Uterus (tissue), 4 donors: ENCODE measurements around the gene SLC17A9. TPM values are rescaled to one million over a fixed set of nuclear protein-coding genes. Genes with fewer than 3 reads are reported as not detected.

Experiments used
- DNase-seq, 2 donors: peaks; one replicate each; pipeline ENCODE4 v3.0.0-alpha.2; 2019 to 2020
- H3K27ac ChIP-seq, 2 donors: fragments of 200-600 bp; sonication (generic); 1 replicate in 1 of 2; 2 replicates in 1 of 2; pipeline ENCODE4 v1.5.1; 2016 to 2018
- H3K27me3 ChIP-seq, 2 donors: fragments of 200-600 bp; sonication (generic); one replicate each; pipeline ENCODE4 v1.5.1; 2018 to 2019; ENCODE audit warnings: control low read depth in 1 of 2
- H3K36me3 ChIP-seq, 2 donors: fragments of 200-600 bp; sonication (generic); one replicate each; pipeline ENCODE4 v1.5.1; 2019; ENCODE audit warnings: control low read depth in 1 of 2
- H3K4me1 ChIP-seq, 2 donors: fragments of 200-600 bp; sonication (generic); one replicate each; pipeline ENCODE4 v1.5.1; 2018 to 2019; ENCODE audit warnings: control low read depth in 1 of 2
- H3K4me3 ChIP-seq, 2 donors: fragments of 200-600 bp; sonication (generic); 1 replicate in 1 of 2; 2 replicates in 1 of 2; pipeline ENCODE4 v1.5.1; 2018 to 2019; ENCODE audit warnings: mild to moderate bottlenecking in 1 of 2
- H3K9me3 ChIP-seq, 2 donors: fragments of 200-600 bp; sonication (generic); one replicate each; pipeline ENCODE4 v1.5.1; 2019; ENCODE audit warnings: control low read depth in 1 of 2
- POLR2A ChIP-seq, 2 donors: fragments of 450-650 bp; IDR thresholded peaks; one replicate each; pipeline ENCODE4 v1.6.1; 2016; ENCODE audit warnings: antibody characterized with exemption in 2 of 2, mild to moderate bottlenecking in 1 of 2, moderate library complexity in 1 of 2
- intact Hi-C: fragments of 100-400 bp; cut with DNase I; formaldehyde crosslinking; loops from one replicate; pipeline ENCODE4 v1.15.1; 2023; ENCODE audit warnings: low total_unique reads
- total RNA-seq, 4 donors: library from RNA; depleted of rRNA in 3 of 4; stranded (reverse); fragments of >200 nt in 3 of 4; gene quantifications; one replicate each; pipeline versions ENCODE4 v1.1.0 to v1.2.4, GENCODE V29; 2014 to 2023
- TF ChIP-seq, protein P1 (sequence below), 4 experiments: fragments of 200-600 bp in 2 of 4; fragments of 450-650 bp in 2 of 4; sonication (generic) in 2 of 4; IDR thresholded peaks; one replicate each; pipeline ENCODE4 v1.5.1; 2016 to 2019; ENCODE audit warnings: antibody characterized with exemption in 4 of 4, mild to moderate bottlenecking in 2 of 4, moderate library complexity in 1 of 4
- donor health status: DM: yes; HTN: yes; CAD: no.

Gene SLC17A9
- total RNA-seq, 4 donors from 2014 or later = 0.26 to 5.4 (median 1.6) TPM; not detected in 1

- TF ChIP-seq, protein P1, sequence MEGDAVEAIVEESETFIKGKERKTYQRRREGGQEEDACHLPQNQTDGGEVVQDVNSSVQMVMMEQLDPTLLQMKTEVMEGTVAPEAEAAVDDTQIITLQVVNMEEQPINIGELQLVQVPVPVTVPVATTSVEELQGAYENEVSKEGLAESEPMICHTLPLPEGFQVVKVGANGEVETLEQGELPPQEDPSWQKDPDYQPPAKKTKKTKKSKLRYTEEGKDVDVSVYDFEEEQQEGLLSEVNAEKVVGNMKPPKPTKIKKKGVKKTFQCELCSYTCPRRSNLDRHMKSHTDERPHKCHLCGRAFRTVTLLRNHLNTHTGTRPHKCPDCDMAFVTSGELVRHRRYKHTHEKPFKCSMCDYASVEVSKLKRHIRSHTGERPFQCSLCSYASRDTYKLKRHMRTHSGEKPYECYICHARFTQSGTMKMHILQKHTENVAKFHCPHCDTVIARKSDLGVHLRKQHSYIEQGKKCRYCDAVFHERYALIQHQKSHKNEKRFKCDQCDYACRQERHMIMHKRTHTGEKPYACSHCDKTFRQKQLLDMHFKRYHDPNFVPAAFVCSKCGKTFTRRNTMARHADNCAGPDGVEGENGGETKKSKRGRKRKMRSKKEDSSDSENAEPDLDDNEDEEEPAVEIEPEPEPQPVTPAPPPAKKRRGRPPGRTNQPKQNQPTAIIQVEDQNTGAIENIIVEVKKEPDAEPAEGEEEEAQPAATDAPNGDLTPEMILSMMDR (IDR thresholded peaks at IDR 0.05) = no peak
- no peak for TF ChIP-seq POLR2A (IDR thresholded peaks at IDR 0.05)
- Histone ChIP-seq H3K36me3 (no peaks in the 10 kb centered on the region), H3K27ac (no peak overlapping the region), H3K4me1 (no peaks in the 10 kb centered on the region), H3K27me3 (no peaks in the 10 kb centered on the region), H3K9me3 (no peaks in the 10 kb centered on the region), H3K4me3 (no peak overlapping the region)
- intact Hi-C loops = no loop called here
- DNase-seq = no peak
These were observed 9.3 kb downstream of the SLC17A9 start for GRCh38 chr20:62961799-62962198.

DNA sequence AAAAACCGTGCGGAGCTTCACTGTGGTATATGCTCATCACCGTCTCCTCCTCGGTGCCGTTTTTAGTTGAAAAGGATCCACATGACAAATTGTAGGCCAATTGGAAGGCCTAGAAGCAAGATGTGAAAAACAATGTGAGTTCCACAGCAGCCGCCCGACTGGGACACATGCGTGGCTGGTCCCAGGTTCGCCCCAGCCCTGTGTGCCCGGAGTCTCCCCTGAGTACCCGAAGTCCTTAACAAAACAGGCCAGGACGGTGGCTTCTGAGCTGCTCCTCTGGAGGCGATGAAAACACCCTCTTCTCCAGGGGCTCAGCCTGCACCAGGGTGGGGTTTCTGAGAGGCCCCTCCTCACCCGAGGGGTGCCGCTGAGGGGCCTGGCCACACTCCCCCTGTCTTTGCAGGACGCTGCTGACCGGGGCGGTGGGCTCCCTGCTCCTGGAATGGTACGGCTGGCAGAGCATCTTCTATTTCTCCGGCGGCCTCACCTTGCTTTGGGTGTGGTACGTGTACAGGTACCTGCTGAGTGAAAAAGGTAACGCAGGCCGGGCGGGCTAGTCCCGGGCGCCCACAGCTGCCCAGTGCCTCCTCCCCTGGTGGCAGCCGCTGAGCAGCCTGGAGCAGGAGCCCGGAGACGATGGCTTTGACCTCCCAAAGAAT is 9.8 kb downstream of the SLC17A9 start:
- DNase-seq = no peak
- Histone ChIP-seq H3K27me3 (no peaks in the 10 kb centered on the region), H3K4me3 (no peak overlapping the region), H3K27ac (no peak overlapping the region), H3K4me1 (no peaks in the 10 kb centered on the region), H3K36me3 (no peaks in the 10 kb centered on the region), H3K9me3 (no peaks in the 10 kb centered on the region)
- intact Hi-C loops = no loop called here
- TF ChIP-seq POLR2A (IDR thresholded peaks at IDR 0.05) = no peak
- TF ChIP-seq, protein P1 (IDR thresholded peaks at IDR 0.05) = no peak

DNA sequence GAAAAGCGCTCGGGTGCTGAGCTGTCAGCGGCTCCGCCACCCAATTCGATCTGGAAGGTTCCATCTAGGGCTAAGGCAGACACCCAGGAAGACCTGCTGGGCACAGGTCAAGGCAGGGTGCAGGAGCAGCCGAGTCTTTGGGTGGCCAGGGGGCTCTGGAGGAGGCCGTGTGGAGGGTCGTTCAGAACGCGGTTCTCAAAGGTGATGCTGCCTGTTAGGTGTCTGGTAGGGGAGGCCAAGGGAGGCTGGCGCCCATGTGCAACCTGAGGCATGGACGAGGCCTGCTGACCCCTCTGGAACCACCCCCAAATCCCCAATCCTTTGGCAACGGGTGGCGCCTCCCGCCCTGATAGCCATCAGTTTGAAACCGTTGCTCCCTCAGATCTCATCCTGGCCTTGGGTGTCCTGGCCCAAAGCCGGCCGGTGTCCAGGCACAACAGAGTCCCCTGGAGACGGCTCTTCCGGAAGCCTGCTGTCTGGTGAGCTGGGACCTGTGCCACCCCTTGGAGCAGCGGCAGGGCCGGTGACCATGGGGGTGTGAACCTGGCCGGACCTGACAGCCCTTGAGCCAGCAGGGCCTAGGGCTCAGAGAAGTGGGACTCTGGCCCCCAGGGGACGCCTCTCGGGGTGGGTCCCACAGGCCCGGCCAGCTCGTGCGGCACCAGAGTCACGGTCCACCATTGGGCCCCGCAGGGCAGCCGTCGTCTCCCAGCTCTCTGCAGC is 10.5 kb downstream of the SLC17A9 start:
- no peaks in the 10 kb centered on the region for H3K4me1 ChIP-seq

DNA sequence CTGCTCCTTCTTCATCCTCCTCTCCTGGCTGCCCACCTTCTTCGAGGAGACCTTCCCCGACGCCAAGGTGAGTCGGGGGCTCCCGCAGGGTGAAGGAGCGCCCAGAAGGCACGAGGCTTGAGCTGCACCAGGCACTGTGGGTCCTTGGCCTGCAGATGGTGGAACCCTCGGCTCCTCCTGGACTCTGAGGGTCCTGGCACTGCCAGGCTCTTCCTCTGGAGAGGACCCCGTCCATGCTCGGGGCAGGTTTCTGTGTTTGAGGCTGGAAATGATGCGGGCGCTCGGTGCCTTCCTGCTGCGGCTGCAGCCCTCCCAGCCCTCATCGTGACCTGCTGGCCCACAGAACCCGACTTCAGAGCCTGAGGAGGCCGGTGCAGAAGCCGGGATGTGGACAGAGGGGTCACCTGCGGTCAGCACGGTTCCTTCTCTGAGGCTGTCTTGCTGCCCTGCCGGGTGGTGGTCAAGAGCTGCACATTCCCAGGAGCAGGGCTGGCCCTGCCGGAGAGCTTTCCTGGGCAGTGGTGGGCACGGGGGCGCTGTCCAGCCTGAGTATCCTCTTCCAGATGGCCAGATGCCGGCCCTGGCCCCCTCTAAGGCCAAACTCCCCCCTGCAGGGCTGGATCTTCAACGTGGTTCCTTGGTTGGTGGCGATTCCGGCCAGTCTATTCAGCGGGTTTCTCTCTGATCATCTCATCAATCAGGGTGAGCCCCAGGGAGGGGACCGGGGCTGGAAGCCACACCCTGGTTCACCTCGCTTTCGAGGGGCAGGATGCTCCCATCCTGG is 11.3 kb downstream of the SLC17A9 start:
- H3K27ac ChIP-seq = no peak overlapping the region
- H3K4me3 ChIP-seq = no peak overlapping the region
- H3K4me1 ChIP-seq = no peaks in the 10 kb centered on the region
- DNase-seq = no peak
- intact Hi-C loops = no loop called here
- TF ChIP-seq, protein P1 (IDR thresholded peaks at IDR 0.05) = no peak
- no peak for TF ChIP-seq POLR2A (IDR thresholded peaks at IDR 0.05)
- H3K36me3 ChIP-seq = no peaks in the 10 kb centered on the region
- H3K9me3 ChIP-seq = no peaks in the 10 kb centered on the region
- no peaks in the 10 kb centered on the region for H3K27me3 ChIP-seq

More for the DNA sequence above, 10.5 kb downstream of the SLC17A9 start:
- intact Hi-C loops = no loop called here
- no peaks in the 10 kb centered on the region for H3K36me3 ChIP-seq
- no peaks in the 10 kb centered on the region for H3K9me3 ChIP-seq
- H3K27ac ChIP-seq = no peak overlapping the region
- TF ChIP-seq POLR2A (IDR thresholded peaks at IDR 0.05) = no peak
- TF ChIP-seq, protein P1 (IDR thresholded peaks at IDR 0.05) = no peak
- DNase-seq = no peak
- no peak overlapping the region for H3K4me3 ChIP-seq
- no peaks in the 10 kb centered on the region for H3K27me3 ChIP-seq

- Histone ChIP-seq H3K36me3 (no peaks in the 10 kb centered on the region), H3K4me1 (no peaks in the 10 kb centered on the region), H3K27ac (no peak overlapping the region), H3K4me3 (no peak overlapping the region), H3K9me3 (no peaks in the 10 kb centered on the region), H3K27me3 (no peaks in the 10 kb centered on the region)
- TF ChIP-seq, protein P1 (IDR thresholded peaks at IDR 0.05) = no peak
- TF ChIP-seq POLR2A (IDR thresholded peaks at IDR 0.05) = no peak
- intact Hi-C loops = no loop called here
- DNase-seq = no peak
These were observed 12.2 kb downstream of the SLC17A9 start for GRCh38 chr20:62964700-62965099.
